ENCODE measurements around the gene LTB4R2.

LTB4R2 gene

GRCh38 chr14:24299255-24300191 is 10.4 kb upstream of the LTB4R2 start, which contains the start of the genes DHRS1 and NOP9:
Gene DHRS1, minus strand, starts transcription at chr14:24299780. Its CDS starts 674 bp downstream, at chr14:24299106.
Gene NOP9, plus strand, starts transcription at chr14:24299850. Its CDS starts 105 bp downstream, at chr14:24299955.
- DNase-seq: peak; percentile 56

GRCh38 chr14:24300326-24300980 is 9.5 kb upstream of the LTB4R2 start:
- DNase-seq: no peak

- DNase-seq: no peak
Measured at GRCh38 chr14:24304019-24304387, 5.9 kb upstream of the LTB4R2 start.

GRCh38 chr14:24307156-24307574 is 2.8 kb upstream of the LTB4R2 start:
- DNase-seq: no peak

GRCh38 chr14:24307575-24308341 is 2.2 kb upstream of the LTB4R2 start, which contains the start of gene CIDEB:
Gene CIDEB, minus strand, starts transcription at chr14:24307977. Its CDS starts 119 bp downstream, at chr14:24307858.
- no peak for DNase-seq

- no peak for DNase-seq
Measured at GRCh38 chr14:24308342-24309124, 1.4 kb upstream of the LTB4R2 start.

GRCh38 chr14:24310265-24310645 is 315 bp downstream of the LTB4R2 start:
- DNase-seq: no peak

GRCh38 chr14:24310646-24311604 is 985 bp downstream of the LTB4R2 start, which contains the start of gene LTB4R:
Gene LTB4R, plus strand, starts transcription at chr14:24311502. Its CDS starts 4,150 bp downstream, at chr14:24315652.
- peak; percentile 56 for DNase-seq

- no peak for DNase-seq
Measured at GRCh38 chr14:24311837-24312615, 2.1 kb downstream of the LTB4R2 start.

GRCh38 chr14:24312736-24313507 is 3.0 kb downstream of the LTB4R2 start:
- no peak for DNase-seq

GRCh38 chr14:24313913-24314312 is 4.0 kb downstream of the LTB4R2 start:
- no peak for DNase-seq

GRCh38 chr14:24314377-24315193 is 4.6 kb downstream of the LTB4R2 start:
- DNase-seq: no peak

GRCh38 chr14:24315243-24315806 is 5.4 kb downstream of the LTB4R2 start:
- no peak for DNase-seq

GRCh38 chr14:24315807-24316596 is 6.1 kb downstream of the LTB4R2 start:
- no peak for DNase-seq

- DNase-seq: no peak
Measured at GRCh38 chr14:24316597-24316950, 6.6 kb downstream of the LTB4R2 start.

- no peak for DNase-seq
Measured at GRCh38 chr14:24317141-24317928, 7.4 kb downstream of the LTB4R2 start.
